Retinal pigment epithelial cell (primary cell): Measurements from ENCODE around the gene SERPINB7.

Experiments
- DNase-seq: peaks from one replicate; pipeline ENCODE4 v3.0.0-alpha.2; 2010; ENCODE audit warnings: low read depth
- H3K4me3 ChIP-seq: 2 replicates; pipeline ENCODE4 v1.5.1; 2011; ENCODE audit warnings: mild to moderate bottlenecking, low read length, control low read depth, moderate library complexity
- TF ChIP-seq, protein P1 (sequence below): conservative IDR thresholded peaks from 2 replicates; pipeline ENCODE4 v1.5.1; 2011; ENCODE audit warnings: low read depth, low read length, control low read depth, inconsistent platforms

SERPINB7 gene

DNA sequence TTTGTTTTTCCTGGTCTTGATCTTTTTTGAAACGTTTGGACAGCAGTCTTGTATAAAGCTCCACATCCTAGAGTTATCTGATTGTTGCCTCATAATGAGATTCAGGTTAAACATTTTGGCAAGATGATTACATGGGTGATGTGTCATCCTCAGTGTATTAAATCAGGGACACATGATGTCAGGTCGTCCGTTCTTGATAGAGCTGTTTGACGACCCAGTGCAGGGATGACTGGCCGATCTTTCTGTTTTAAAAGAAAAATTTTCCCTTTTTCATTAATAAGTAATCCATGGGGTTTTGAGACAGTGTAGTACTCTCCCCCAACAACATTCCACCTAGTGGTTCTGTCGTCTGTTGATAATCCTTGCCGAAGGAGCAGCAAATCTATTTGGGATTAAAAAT, 67.8 kb downstream of the SERPINB7 start:
- TF ChIP-seq, protein P1, sequence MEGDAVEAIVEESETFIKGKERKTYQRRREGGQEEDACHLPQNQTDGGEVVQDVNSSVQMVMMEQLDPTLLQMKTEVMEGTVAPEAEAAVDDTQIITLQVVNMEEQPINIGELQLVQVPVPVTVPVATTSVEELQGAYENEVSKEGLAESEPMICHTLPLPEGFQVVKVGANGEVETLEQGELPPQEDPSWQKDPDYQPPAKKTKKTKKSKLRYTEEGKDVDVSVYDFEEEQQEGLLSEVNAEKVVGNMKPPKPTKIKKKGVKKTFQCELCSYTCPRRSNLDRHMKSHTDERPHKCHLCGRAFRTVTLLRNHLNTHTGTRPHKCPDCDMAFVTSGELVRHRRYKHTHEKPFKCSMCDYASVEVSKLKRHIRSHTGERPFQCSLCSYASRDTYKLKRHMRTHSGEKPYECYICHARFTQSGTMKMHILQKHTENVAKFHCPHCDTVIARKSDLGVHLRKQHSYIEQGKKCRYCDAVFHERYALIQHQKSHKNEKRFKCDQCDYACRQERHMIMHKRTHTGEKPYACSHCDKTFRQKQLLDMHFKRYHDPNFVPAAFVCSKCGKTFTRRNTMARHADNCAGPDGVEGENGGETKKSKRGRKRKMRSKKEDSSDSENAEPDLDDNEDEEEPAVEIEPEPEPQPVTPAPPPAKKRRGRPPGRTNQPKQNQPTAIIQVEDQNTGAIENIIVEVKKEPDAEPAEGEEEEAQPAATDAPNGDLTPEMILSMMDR, result no peak
- DNase-seq, result no peak
- H3K4me3 ChIP-seq, result no peak overlapping the region

DNA sequence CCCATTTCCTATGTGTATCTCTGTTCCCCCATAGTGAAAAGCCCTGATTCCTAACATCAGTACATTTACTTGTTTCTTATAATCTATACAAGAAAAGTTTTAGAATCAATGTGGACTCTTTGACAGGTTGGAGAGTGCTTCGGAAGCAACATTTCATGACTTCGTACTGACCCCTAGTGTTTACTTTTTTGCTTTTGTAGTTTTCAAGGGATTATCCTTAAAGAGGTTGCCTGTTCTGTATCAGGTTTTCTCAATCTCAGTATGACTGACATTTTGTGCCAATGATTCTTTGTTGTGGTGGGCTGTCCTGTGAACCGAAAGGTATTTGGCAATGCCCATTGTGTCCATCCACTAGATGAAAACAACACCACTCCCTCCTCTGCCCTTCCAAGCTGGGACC, 69.0 kb downstream of the SERPINB7 start:
- H3K4me3 ChIP-seq, result no peak overlapping the region
- TF ChIP-seq, protein P1, result peak; percentile 54
- DNase-seq, result peak; percentile 17

DNA sequence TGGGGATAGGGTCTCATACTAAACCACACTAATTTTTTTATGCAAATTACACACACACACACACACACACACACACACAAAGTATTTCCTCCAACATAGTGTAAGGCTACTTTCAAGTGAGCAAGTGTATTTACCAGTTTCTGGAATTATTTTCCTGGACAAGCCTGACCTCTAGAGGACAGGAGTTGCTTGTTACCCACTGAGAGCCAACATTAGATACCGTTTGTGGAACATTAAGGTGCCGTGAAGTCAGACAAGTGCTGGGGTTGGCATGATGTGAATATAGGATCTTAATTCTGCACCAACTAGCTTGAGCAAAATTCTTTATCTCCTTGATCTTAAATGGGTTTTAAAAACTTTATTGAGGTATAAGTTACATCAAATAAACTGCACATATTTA, 72.9 kb downstream of the SERPINB7 start:
- TF ChIP-seq, protein P1, result peak; percentile 70
- DNase-seq, result peak; percentile 21
- no peak overlapping the region for H3K4me3 ChIP-seq

DNA sequence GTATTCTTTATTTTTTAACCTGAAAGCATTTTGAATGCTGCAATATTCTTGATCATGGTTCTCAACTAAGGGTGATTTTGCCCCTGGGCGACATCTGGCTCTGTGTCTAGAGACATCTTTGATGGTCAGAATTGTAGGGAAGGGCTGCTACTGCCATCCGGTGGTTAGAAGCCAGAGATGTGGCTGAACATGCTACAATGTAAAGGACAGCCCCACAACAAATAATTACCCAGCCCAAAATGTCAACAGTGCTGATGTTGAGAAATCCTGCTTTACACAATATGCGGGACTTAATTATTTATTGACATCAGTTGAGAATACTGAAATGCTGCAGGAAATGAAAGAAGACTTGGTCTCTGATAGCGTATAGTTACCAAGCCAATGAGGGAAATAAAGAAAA, 74.8 kb downstream of the SERPINB7 start:
- TF ChIP-seq, protein P1, result peak; percentile 68
- H3K4me3 ChIP-seq, result no peak overlapping the region
- no peak for DNase-seq

DNA sequence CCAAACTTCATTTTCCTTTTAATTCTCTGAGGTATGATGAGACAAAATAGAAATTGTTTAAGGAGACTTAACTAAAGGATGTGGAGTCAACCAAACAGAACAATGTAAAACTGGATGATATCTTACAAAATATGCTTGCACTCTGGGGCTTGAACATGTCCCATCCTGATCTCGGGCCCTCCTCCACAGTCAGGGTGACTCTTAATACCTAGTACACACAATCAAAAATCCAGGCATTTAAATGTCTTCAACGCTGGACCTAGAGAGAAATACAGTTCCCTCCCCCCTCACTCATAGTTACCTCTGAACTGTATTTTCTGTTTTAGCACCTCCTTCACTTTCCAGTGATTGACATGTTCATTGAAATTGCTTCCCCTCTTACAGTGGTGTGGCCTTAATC, 75.4 kb downstream of the SERPINB7 start:
- TF ChIP-seq, protein P1, result no peak
- H3K4me3 ChIP-seq, result no peak overlapping the region
- DNase-seq, result no peak
